ENCODE measurements around the gene VEZT.

VEZT gene

GRCh38 chr12:95220726-95221125 lies 3.1 kb downstream of the VEZT start:
- TF ChIP-seq, protein P1, sequence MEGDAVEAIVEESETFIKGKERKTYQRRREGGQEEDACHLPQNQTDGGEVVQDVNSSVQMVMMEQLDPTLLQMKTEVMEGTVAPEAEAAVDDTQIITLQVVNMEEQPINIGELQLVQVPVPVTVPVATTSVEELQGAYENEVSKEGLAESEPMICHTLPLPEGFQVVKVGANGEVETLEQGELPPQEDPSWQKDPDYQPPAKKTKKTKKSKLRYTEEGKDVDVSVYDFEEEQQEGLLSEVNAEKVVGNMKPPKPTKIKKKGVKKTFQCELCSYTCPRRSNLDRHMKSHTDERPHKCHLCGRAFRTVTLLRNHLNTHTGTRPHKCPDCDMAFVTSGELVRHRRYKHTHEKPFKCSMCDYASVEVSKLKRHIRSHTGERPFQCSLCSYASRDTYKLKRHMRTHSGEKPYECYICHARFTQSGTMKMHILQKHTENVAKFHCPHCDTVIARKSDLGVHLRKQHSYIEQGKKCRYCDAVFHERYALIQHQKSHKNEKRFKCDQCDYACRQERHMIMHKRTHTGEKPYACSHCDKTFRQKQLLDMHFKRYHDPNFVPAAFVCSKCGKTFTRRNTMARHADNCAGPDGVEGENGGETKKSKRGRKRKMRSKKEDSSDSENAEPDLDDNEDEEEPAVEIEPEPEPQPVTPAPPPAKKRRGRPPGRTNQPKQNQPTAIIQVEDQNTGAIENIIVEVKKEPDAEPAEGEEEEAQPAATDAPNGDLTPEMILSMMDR (IDR thresholded peaks at IDR 0.05; ENCODE audit: low read length, missing control alignments), result no peak
- no peak for DNase-seq (ENCODE audit: low read depth)
- no peak overlapping the region for H3K4me3 ChIP-seq (replicated peaks; ENCODE audit: low read depth, low read length)

GRCh38 chr12:95224202-95225170 lies 6.9 kb downstream of the VEZT start:
- H3K4me3 ChIP-seq (replicated peaks; ENCODE audit: low read depth, low read length), result no peak overlapping the region
- TF ChIP-seq, protein P1 (IDR thresholded peaks at IDR 0.05; ENCODE audit: low read length, missing control alignments), result no peak
- DNase-seq (ENCODE audit: low read depth), result peak; percentile 53

DNA sequence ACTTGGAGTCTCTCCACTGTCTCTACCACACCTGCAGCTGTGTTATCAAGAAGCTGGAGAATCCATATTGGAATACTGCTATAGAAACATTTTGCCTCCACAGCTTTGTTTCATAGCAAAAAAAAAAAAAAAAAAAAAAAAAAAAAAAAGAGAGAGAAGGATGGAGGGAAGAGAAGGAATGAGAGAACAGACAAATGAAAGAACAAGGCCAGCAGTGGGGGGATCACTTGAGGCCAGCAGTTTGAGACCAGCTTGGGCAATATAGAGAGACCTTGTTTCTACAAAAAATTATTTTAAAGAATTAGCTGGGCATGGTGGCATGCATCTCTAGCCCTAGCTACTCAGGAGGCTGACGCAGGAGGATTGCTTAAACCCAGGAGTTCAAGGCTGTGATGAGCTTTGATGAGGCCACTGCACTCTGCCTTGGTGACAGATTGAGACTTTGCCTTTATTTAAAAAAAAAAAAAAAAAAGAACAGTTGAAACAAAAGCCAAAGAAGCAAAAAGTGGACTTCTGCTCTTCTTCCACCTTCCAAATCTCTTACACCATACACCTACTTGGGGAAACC lies 8.1 kb downstream of the VEZT start:
- no peak for DNase-seq (ENCODE audit: low read depth)
- H3K4me3 ChIP-seq (replicated peaks; ENCODE audit: low read depth, low read length), result no peak overlapping the region
- TF ChIP-seq, protein P1 (IDR thresholded peaks at IDR 0.05; ENCODE audit: low read length, missing control alignments), result no peak

GRCh38 chr12:95227818-95228356 lies 10.3 kb downstream of the VEZT start:
- no peak for DNase-seq (ENCODE audit: low read depth)
- no peak overlapping the region for H3K4me3 ChIP-seq (replicated peaks; ENCODE audit: low read depth, low read length)
- TF ChIP-seq, protein P1 (IDR thresholded peaks at IDR 0.05; ENCODE audit: low read length, missing control alignments), result no peak

GRCh38 chr12:95228617-95229016 lies 11.0 kb downstream of the VEZT start:
- DNase-seq (ENCODE audit: low read depth), result no peak
- TF ChIP-seq, protein P1 (IDR thresholded peaks at IDR 0.05; ENCODE audit: low read length, missing control alignments), result no peak
- H3K4me3 ChIP-seq (replicated peaks; ENCODE audit: low read depth, low read length), result no peak overlapping the region

- DNase-seq (ENCODE audit: low read depth), result no peak
- TF ChIP-seq, protein P1 (IDR thresholded peaks at IDR 0.05; ENCODE audit: low read length, missing control alignments), result no peak
- H3K4me3 ChIP-seq (replicated peaks; ENCODE audit: low read depth, low read length), result no peak overlapping the region
These were observed 12.0 kb downstream of the VEZT start for GRCh38 chr12:95229636-95230035.
